Measurements from ENCODE around the gene ONECUT3. TPM values are rescaled to one million over a fixed set of nuclear protein-coding genes. Genes with fewer than 3 reads are reported as not detected.

Gene ONECUT3
- total RNA-seq, 5 donors from 2014 or later (not counting 1 experiment from before 2014, with no cell fraction given): 0.03 TPM; not detected in 3

DNA sequence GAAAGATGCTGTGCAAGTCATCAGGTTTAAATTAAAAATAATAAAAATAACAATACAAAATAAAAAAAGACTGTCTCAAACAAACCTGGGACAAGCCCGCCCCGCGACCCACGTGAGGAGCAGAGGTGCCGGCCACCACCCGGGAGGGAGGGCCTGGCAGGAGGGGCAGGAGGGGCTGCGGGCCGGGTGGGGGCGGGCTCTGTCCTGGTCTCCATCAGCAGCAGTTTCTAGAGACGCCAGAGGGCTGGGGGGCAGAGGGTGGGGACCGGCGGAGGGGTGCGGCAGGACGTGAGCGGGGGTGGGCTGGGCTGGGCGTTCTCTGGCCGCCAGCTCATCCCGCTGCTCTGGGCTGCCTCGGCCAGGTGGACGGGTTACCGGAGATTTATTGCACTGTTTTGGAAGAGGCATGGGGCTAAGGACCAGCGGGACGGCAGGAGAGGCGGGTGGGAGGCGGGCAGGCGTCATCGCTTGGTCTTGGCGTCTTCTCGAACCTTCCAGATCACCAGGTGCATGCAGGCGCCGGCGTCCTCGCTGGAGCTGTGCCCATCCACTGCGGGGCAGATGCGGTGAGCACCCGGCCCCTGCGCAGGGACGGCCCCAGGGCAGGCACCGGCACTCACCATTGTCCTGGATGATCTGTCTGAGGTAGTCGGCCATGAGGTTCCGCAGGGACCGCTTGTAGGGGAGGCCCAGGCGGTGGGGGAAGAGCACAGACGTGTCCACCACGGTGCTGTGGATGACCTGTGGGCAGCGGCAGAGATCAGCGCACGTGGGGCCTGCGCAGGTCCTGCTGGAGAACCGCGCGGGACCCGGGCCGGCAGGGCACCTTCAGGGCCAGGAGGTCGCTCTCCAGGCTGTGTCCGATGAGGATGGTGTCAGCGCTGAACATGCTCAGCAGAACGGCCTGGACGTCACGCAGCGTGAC, 62.6 kb downstream of the ONECUT3 start:
- H3K4me1 Mint-ChIP-seq: peaks cover 11 to 16% (median 12%) of the 10 kb centered on the region in 3 donors
- POLR2A ChIA-PET: no interaction called here
- 96% methylated on average over 52 of the region's 61 CpGs for whole genome bisulfite sequencing (ENCODE audit: insufficient coverage)
- DNase-seq (no peak), ATAC-seq (replicated peaks in 1 of 4) (no peak)
- CTCF ChIA-PET: no interaction called here
- Histone ChIP-seq H3K4me1 (ENCODE audit: control insufficient read depth in 1 of 2, extremely low read depth in 1 of 2, insufficient read depth in 2 of 2, low read length in 2 of 2) (peaks cover 0 to 25% of the 10 kb centered on the region in 2 experiments), H3K9me3 (no peaks in the 10 kb centered on the region), H3K4me3 (ENCODE audit: control insufficient read depth in 1 of 2, extremely low read depth in 1 of 2, low read length in 1 of 2) (no peak overlapping the region), H3K27ac (ENCODE audit: low read length) (no peak overlapping the region), H3K36me3 (ENCODE audit: control insufficient read depth in 2 of 2, extremely low read depth in 1 of 2, insufficient read depth in 1 of 2, low read length in 1 of 2) (peaks cover 31 to 50% of the 10 kb centered on the region in 2 donors), H3K27me3 (replicated peaks in 1 of 2; ENCODE audit: control insufficient read depth in 2 of 2, extremely low read depth in 1 of 2, insufficient read depth in 2 of 2, low read length in 1 of 2) (no peaks in the 10 kb centered on the region)
- no peak overlapping the region for H3K4me3 Mint-ChIP-seq
- H3K9me3 Mint-ChIP-seq: no peaks in the 10 kb centered on the region
- H3K36me3 Mint-ChIP-seq: peaks cover 12% of the 10 kb centered on the region
- no peaks in the 10 kb centered on the region for H3K27me3 Mint-ChIP-seq
- H3K27ac Mint-ChIP-seq: no peak overlapping the region

GRCh38 chr19:1816530-1817298, 63.4 kb downstream of the ONECUT3 start:
- Histone ChIP-seq H3K4me1 (ENCODE audit: control insufficient read depth in 1 of 2, extremely low read depth in 1 of 2, insufficient read depth in 2 of 2, low read length in 2 of 2) (peaks cover 0 to 17% of the 10 kb centered on the region in 2 experiments), H3K9me3 (no peaks in the 10 kb centered on the region), H3K4me3 (ENCODE audit: control insufficient read depth in 1 of 2, extremely low read depth in 1 of 2, low read length in 1 of 2) (no peak overlapping the region), H3K27ac (ENCODE audit: low read length) (no peak overlapping the region), H3K27me3 (replicated peaks in 1 of 2; ENCODE audit: control insufficient read depth in 2 of 2, extremely low read depth in 1 of 2, insufficient read depth in 2 of 2, low read length in 1 of 2) (no peaks in the 10 kb centered on the region), H3K36me3 (ENCODE audit: control insufficient read depth in 2 of 2, extremely low read depth in 1 of 2, insufficient read depth in 1 of 2, low read length in 1 of 2) (peaks cover 31 to 51% of the 10 kb centered on the region in 2 donors)
- Mint-ChIP-seq H3K4me3 (no peak overlapping the region), H3K9me3 (no peaks in the 10 kb centered on the region), H3K4me1 (peaks cover 9 to 12% (median 11%) of the 10 kb centered on the region in 3 donors), H3K27ac (no peak overlapping the region), H3K27me3 (no peaks in the 10 kb centered on the region), H3K36me3 (peaks cover 17% of the 10 kb centered on the region)
- ChIA-PET CTCF (interaction anchor here in 1 of 2 donors (0.7 kb wide), 1 partner anchor 10 kb away, joined by 3 read pairs; no protein-coding TSS in a partner anchor), POLR2A (no interaction called here)
- ATAC-seq (replicated peaks in 1 of 4) (no peak), DNase-seq (no peak)
- 92% methylated on average over 32 of the region's 36 CpGs for WGBS (ENCODE audit: insufficient coverage)

GRCh38 chr19:1817553-1818179, 64.4 kb downstream of the ONECUT3 start:
- Mint-ChIP-seq H3K4me3 (no peak overlapping the region), H3K27me3 (no peaks in the 10 kb centered on the region), H3K36me3 (peaks cover 21% of the 10 kb centered on the region), H3K9me3 (no peaks in the 10 kb centered on the region), H3K4me1 (peaks cover 5 to 9% (median 7%) of the 10 kb centered on the region in 3 donors), H3K27ac (no peak overlapping the region)
- CTCF ChIA-PET: no interaction called here
- ATAC-seq (replicated peaks in 1 of 4) (no peak), DNase-seq (no peak)
- Histone ChIP-seq H3K27me3 (replicated peaks in 1 of 2; ENCODE audit: control insufficient read depth in 2 of 2, extremely low read depth in 1 of 2, insufficient read depth in 2 of 2, low read length in 1 of 2) (no peaks in the 10 kb centered on the region), H3K4me3 (ENCODE audit: control insufficient read depth in 1 of 2, extremely low read depth in 1 of 2, low read length in 1 of 2) (no peak overlapping the region), H3K4me1 (ENCODE audit: control insufficient read depth in 1 of 2, extremely low read depth in 1 of 2, insufficient read depth in 2 of 2, low read length in 2 of 2) (peaks cover 0 to 13% of the 10 kb centered on the region in 2 experiments), H3K27ac (ENCODE audit: low read length) (no peak overlapping the region), H3K36me3 (ENCODE audit: control insufficient read depth in 2 of 2, extremely low read depth in 1 of 2, insufficient read depth in 1 of 2, low read length in 1 of 2) (peaks cover 31 to 60% of the 10 kb centered on the region in 2 donors), H3K9me3 (no peaks in the 10 kb centered on the region)
- 96% methylated on average over 21 of the region's 25 CpGs for WGBS (ENCODE audit: insufficient coverage)
- POLR2A ChIA-PET: no interaction called here

- Histone ChIP-seq H3K27me3 (replicated peaks in 1 of 2; ENCODE audit: control insufficient read depth in 2 of 2, extremely low read depth in 1 of 2, insufficient read depth in 2 of 2, low read length in 1 of 2) (no peaks in the 10 kb centered on the region), H3K4me1 (ENCODE audit: control insufficient read depth in 1 of 2, extremely low read depth in 1 of 2, insufficient read depth in 2 of 2, low read length in 2 of 2) (peaks cover 0 to 3% of the 10 kb centered on the region in 2 experiments), H3K9me3 (no peaks in the 10 kb centered on the region), H3K27ac (ENCODE audit: low read length) (no peak overlapping the region), H3K4me3 (ENCODE audit: control insufficient read depth in 1 of 2, extremely low read depth in 1 of 2, low read length in 1 of 2) (no peak overlapping the region), H3K36me3 (ENCODE audit: control insufficient read depth in 2 of 2, extremely low read depth in 1 of 2, insufficient read depth in 1 of 2, low read length in 1 of 2) (peaks cover 38 to 68% of the 10 kb centered on the region in 2 donors)
- H3K27me3 Mint-ChIP-seq: no peaks in the 10 kb centered on the region
- WGBS (ENCODE audit: insufficient coverage): 91% methylated on average over 24 of the region's 33 CpGs
- no peak overlapping the region for H3K27ac Mint-ChIP-seq
- POLR2A ChIA-PET: no interaction called here
- no peak overlapping the region for H3K4me3 Mint-ChIP-seq
- DNase-seq (no peak), ATAC-seq (replicated peaks in 1 of 4) (no peak)
- no peaks in the 10 kb centered on the region for H3K9me3 Mint-ChIP-seq
- H3K36me3 Mint-ChIP-seq: peaks cover 21% of the 10 kb centered on the region
- CTCF ChIA-PET: interaction anchor here in 1 of 2 donors (0.6 kb wide), 1 partner anchor 29 kb away, joined by 3 read pairs; no protein-coding TSS in a partner anchor
- peaks cover 0 to 2% (median 0%) of the 10 kb centered on the region in 3 donors for H3K4me1 Mint-ChIP-seq
Observed at GRCh38 chr19:1818549-1819195, 65.4 kb downstream of the ONECUT3 start.

GRCh38 chr19:1819341-1820255, 66.3 kb downstream of the ONECUT3 start:
- no peaks in the 10 kb centered on the region for H3K27me3 Mint-ChIP-seq
- peaks cover 25% of the 10 kb centered on the region for H3K36me3 Mint-ChIP-seq
- Histone ChIP-seq H3K27me3 (replicated peaks in 1 of 2; ENCODE audit: control insufficient read depth in 2 of 2, extremely low read depth in 1 of 2, insufficient read depth in 2 of 2, low read length in 1 of 2) (no peaks in the 10 kb centered on the region), H3K27ac (ENCODE audit: low read length) (no peak overlapping the region), H3K4me1 (ENCODE audit: control insufficient read depth in 1 of 2, extremely low read depth in 1 of 2, insufficient read depth in 2 of 2, low read length in 2 of 2) (no peaks in the 10 kb centered on the region), H3K9me3 (no peaks in the 10 kb centered on the region), H3K36me3 (ENCODE audit: control insufficient read depth in 2 of 2, extremely low read depth in 1 of 2, insufficient read depth in 1 of 2, low read length in 1 of 2) (peaks cover 43 to 75% of the 10 kb centered on the region in 2 donors), H3K4me3 (ENCODE audit: control insufficient read depth in 1 of 2, extremely low read depth in 1 of 2, low read length in 1 of 2) (no peak overlapping the region)
- H3K9me3 Mint-ChIP-seq: no peaks in the 10 kb centered on the region
- DNase-seq (no peak), ATAC-seq (replicated peaks in 1 of 4) (no peak)
- 97% methylated on average over 36 of the region's 43 CpGs for WGBS (ENCODE audit: insufficient coverage)
- POLR2A ChIA-PET: no interaction called here
- no peak overlapping the region for H3K4me3 Mint-ChIP-seq
- peaks cover 0 to 2% (median 0%) of the 10 kb centered on the region in 3 donors for H3K4me1 Mint-ChIP-seq
- CTCF ChIA-PET: no interaction called here
- H3K27ac Mint-ChIP-seq: no peak overlapping the region
